HUES48 (cell line): Measurements from ENCODE around the gene CACNA1C.

Source experiments
- H3K27ac ChIP-seq: one replicate; pipeline ENCODE4 v1.7.0; 2013; ENCODE audit warnings: low read depth, low read length, inconsistent platforms
- H3K27me3 ChIP-seq: 2 replicates; pipeline ENCODE4 v1.6.1; 2013; ENCODE audit warnings: mild to moderate bottlenecking, low read length; ENCODE audit not compliant: control insufficient read depth, insufficient read depth
- H3K36me3 ChIP-seq: 2 replicates; pipeline ENCODE4 v1.6.1; 2013; ENCODE audit warnings: low read length; ENCODE audit not compliant: control insufficient read depth, insufficient read depth
- H3K4me1 ChIP-seq: 2 replicates; pipeline ENCODE4 v1.6.1; 2013; ENCODE audit warnings: mild to moderate bottlenecking, low read length; ENCODE audit not compliant: control insufficient read depth, insufficient read depth
- H3K4me3 ChIP-seq: 2 replicates; pipeline ENCODE4 v1.5.1; 2013; ENCODE audit warnings: mild to moderate bottlenecking, low read depth, low read length
- H3K9ac ChIP-seq: 2 replicates; pipeline ENCODE4 v1.6.1; 2013; ENCODE audit warnings: mild to moderate bottlenecking, low read depth, low read length, moderate library complexity
- H3K9me3 ChIP-seq: 2 replicates; pipeline ENCODE4 v1.6.1; 2013; ENCODE audit warnings: low read length; ENCODE audit not compliant: control insufficient read depth, insufficient read depth

The CACNA1C gene

DNA sequence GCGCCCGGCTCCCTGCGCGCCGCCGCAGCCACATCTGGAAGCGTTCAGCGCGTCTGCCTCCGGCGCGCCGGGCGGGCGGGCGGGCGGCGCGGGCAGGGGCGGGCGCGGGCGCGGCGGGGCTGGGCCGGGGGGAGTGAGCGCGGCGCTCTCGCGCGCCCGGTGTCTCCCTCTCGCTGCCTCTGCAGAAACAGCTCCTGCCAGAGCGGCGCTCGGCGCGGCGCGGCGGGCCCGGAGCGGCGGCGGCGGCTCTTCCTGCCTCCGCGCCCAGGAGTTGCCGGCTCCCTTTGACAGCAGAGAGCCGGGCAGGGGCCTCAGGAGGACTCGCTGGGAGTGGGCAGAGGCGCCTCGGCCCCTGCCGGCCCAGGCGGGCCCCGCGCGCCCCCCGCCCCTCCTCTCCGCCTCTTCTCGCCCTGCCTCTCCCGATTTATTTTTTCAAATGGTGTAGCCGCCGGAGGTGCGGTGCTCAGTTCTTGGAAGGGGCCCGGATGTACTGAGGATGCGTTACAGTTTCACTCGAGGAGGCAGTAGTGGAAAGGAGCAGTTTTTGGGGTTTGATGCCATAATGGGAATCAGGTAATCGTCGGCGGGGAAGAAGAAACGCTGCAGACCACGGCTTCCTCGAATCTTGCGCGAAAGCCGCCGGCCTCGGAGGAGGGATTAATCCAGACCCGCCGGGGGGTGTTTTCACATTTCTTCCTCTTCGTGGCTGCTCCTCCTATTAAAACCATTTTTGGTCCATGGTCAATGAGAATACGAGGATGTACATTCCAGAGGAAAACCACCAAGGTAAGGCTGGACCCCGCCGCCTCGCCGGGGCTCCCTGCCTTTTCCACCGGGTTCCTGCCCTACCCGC, at the start of gene CACNA1C:
TSS of gene CACNA1C (plus strand) at position 162 of the 853 bp plus-strand sequence. CDS start at position 738, 576 bp downstream.
- H3K4me3 ChIP-seq: peak within 1 kb of the TSS; percentile 68
- no peak within 1 kb of the TSS for H3K9ac ChIP-seq
- H3K27ac ChIP-seq: no peak within 1 kb of the TSS
- H3K4me1 ChIP-seq: peaks cover 19% of the 10 kb centered on the region
- H3K36me3 ChIP-seq: no peaks in the 10 kb centered on the region
- H3K27me3 ChIP-seq: peaks cover 62% of the 10 kb centered on the region
- no peaks in the 10 kb centered on the region for H3K9me3 ChIP-seq

GRCh38 chr12:2003676-2004112, 49.1 kb upstream of the CACNA1C start:
- H3K9ac ChIP-seq: peak overlapping the region; percentile 88
- H3K9me3 ChIP-seq: no peaks in the 10 kb centered on the region
- H3K36me3 ChIP-seq: no peaks in the 10 kb centered on the region
- peak overlapping the region; percentile 99 for H3K4me3 ChIP-seq
- no peaks in the 10 kb centered on the region for H3K27me3 ChIP-seq
- H3K4me1 ChIP-seq: peaks cover 23% of the 10 kb centered on the region; the same call in 1 of the 2 replicates
- H3K27ac ChIP-seq: peak overlapping the region; percentile 95

DNA sequence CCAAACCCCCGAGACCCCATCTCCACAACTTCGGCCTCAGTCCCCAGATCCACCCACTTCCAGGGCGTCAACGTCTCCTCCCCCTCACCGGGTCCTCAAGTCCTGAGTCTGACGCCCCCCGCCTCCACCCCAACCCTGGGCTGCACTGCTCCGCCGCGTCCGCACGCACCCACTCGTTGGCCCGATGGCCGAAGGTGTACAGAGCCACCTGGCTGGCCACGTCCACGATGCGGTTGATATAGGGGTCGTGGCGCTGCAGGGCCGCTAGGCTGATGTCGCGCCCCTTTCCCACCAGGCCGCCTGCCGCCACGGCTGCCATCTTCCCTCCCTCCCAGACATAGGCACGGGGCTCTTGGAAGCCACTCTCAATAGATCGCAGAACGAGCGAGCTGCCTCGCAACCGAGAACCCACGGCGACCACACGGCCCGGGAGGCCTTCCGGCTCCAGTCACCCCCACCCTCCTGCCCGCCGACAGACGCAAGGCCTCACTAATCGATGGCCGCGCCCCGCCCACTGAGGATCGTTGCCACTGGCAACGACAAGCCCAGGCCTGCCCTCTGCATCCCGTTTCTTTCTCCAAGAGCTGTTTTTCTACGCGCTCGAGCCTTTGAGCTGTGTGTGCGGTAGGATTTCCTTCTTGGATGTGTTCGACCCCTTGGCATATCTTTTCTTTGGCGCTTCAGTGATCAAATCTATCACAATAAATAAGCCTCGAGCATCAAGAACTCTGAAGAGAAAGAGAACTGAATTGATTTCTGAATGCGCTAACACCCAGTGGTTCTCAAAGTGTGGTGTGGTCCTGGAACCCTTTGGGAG, 48.5 kb upstream of the CACNA1C start, which contains the start of gene DCP1B:
TSS of gene DCP1B (minus strand) at position 345 of the 817 bp plus-strand sequence. CDS start at position 319, 26 bp downstream.
- Histone ChIP-seq H3K4me3 (peak within 1 kb of the TSS; percentile 99), H3K36me3 (no peaks in the 10 kb centered on the region), H3K4me1 (peaks cover 24% of the 10 kb centered on the region), H3K27me3 (no peaks in the 10 kb centered on the region), H3K9me3 (no peaks in the 10 kb centered on the region), H3K27ac (peak within 1 kb of the TSS; percentile 95), H3K9ac (peak within 1 kb of the TSS; percentile 88)

- H3K27ac ChIP-seq: no peak overlapping the region
- H3K9me3 ChIP-seq: no peaks in the 10 kb centered on the region
- no peaks in the 10 kb centered on the region for H3K36me3 ChIP-seq
- no peaks in the 10 kb centered on the region for H3K27me3 ChIP-seq
- peaks cover 28% of the 10 kb centered on the region for H3K4me1 ChIP-seq
- no peak overlapping the region for H3K4me3 ChIP-seq
- no peak overlapping the region for H3K9ac ChIP-seq
Observed at GRCh38 chr12:2008677-2009076, 44.1 kb upstream of the CACNA1C start.

- Histone ChIP-seq H3K9me3 (no peaks in the 10 kb centered on the region), H3K4me1 (peaks cover 26% of the 10 kb centered on the region), H3K4me3 (no peak overlapping the region), H3K9ac (no peak overlapping the region), H3K27ac (no peak overlapping the region), H3K27me3 (no peaks in the 10 kb centered on the region), H3K36me3 (no peaks in the 10 kb centered on the region)
Observed at GRCh38 chr12:2009623-2010022, 43.2 kb upstream of the CACNA1C start.

- Histone ChIP-seq H3K27ac (no peak overlapping the region), H3K9me3 (no peaks in the 10 kb centered on the region), H3K27me3 (no peaks in the 10 kb centered on the region), H3K4me3 (no peak overlapping the region), H3K9ac (no peak overlapping the region), H3K4me1 (peaks cover 21% of the 10 kb centered on the region), H3K36me3 (no peaks in the 10 kb centered on the region)
Observed at GRCh38 chr12:2011643-2012607, 40.9 kb upstream of the CACNA1C start.

GRCh38 chr12:2013086-2013485, 39.7 kb upstream of the CACNA1C start:
- Histone ChIP-seq H3K4me3 (no peak overlapping the region), H3K27ac (no peak overlapping the region)

DNA sequence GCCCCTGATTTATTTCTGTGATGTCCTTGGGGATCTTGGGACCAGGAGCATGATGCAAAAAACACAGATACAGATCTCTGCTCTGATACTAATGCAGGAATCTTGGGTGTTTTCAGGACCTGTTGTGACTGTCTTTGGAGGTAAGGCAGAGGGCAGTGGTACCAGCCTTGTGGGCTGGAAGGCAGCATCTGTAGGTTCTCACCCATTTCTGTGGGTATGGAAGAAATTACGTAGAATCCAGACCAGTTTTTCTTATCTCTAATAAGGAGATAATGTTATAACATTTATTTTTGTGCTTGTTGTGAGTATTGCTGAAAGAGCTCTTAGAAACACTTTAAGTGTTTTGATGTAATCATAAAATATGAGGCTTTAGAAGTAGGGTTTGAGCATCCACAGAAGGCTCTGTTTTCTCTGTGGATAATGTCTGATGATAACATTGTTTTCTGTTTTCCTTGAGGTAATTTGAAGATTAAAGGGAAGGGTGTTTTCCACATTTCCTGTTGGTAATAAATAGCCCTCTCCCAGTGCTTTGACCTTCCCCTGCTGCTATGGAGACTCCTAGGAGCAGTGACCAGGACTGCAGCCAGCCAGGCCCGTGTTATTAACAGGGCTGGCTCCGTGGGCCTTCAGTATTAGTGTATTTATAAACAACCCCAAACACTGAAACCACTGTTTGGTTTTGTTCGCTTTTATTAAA, 39.1 kb upstream of the CACNA1C start:
- no peaks in the 10 kb centered on the region for H3K27me3 ChIP-seq
- H3K9me3 ChIP-seq: no peaks in the 10 kb centered on the region
- H3K27ac ChIP-seq: no peak overlapping the region
- peaks cover 25% of the 10 kb centered on the region for H3K4me1 ChIP-seq
- H3K4me3 ChIP-seq: no peak overlapping the region
- no peak overlapping the region for H3K9ac ChIP-seq
- H3K36me3 ChIP-seq: no peaks in the 10 kb centered on the region

More at GRCh38 chr12:2013086-2013485, 39.7 kb upstream of the CACNA1C start:
- Histone ChIP-seq H3K4me1 (peaks cover 25% of the 10 kb centered on the region), H3K9me3 (no peaks in the 10 kb centered on the region), H3K9ac (no peak overlapping the region), H3K36me3 (no peaks in the 10 kb centered on the region), H3K27me3 (no peaks in the 10 kb centered on the region)

- H3K9ac ChIP-seq: no peak overlapping the region
- H3K27ac ChIP-seq: no peak overlapping the region
- H3K4me3 ChIP-seq: no peak overlapping the region
- no peaks in the 10 kb centered on the region for H3K9me3 ChIP-seq
- H3K27me3 ChIP-seq: no peaks in the 10 kb centered on the region
- peaks cover 21% of the 10 kb centered on the region for H3K4me1 ChIP-seq
- H3K36me3 ChIP-seq: no peaks in the 10 kb centered on the region
Observed at GRCh38 chr12:2014231-2014630, 38.6 kb upstream of the CACNA1C start.
